AG04449 (cell line): ENCODE results near the gene KCNH1.

ENCODE experiments used
- CTCF ChIA-PET: fragments of 350-600 bp; formaldehyde crosslinking; extraction: SDS; loops from one replicate; lab custom pipeline; 2021; ENCODE audit warnings: antibody characterized with exemption; lab: Yijun Ruan, JAX
- POLR2A ChIA-PET: fragments of 400-600, 350-600 bp; formaldehyde crosslinking; extraction: SDS; loops from one replicate; lab custom pipeline; 2020; ENCODE audit warnings: antibody characterized with exemption, inconsistent platforms; lab: Yijun Ruan, JAX
- DNase-seq: peaks from one replicate; pipeline ENCODE4 v3.0.0-alpha.2; 2010; ENCODE audit warnings: low read depth, low spot score
- H3K4me3 ChIP-seq: 2 replicates; pipeline ENCODE4 v1.5.1; 2011; ENCODE audit warnings: low read depth, mild to moderate bottlenecking, control low read depth, low read length
- TF ChIP-seq, protein P1 (sequence below): IDR thresholded peaks from one replicate; pipeline ENCODE4 v1.5.1; 2011; ENCODE audit warnings: mild to moderate bottlenecking, moderate library complexity, low read length, control low read depth, inconsistent platforms; ENCODE audit not compliant: insufficient read depth; ENCODE audit errors: missing control alignments

KCNH1 gene

GRCh38 chr1:210691039-210691610 lies 442.8 kb downstream of the KCNH1 start:
- ChIA-PET CTCF (no interaction called here), POLR2A (no interaction called here)
- H3K4me3 ChIP-seq = no peak overlapping the region
- no peak for DNase-seq
- TF ChIP-seq, protein P1, sequence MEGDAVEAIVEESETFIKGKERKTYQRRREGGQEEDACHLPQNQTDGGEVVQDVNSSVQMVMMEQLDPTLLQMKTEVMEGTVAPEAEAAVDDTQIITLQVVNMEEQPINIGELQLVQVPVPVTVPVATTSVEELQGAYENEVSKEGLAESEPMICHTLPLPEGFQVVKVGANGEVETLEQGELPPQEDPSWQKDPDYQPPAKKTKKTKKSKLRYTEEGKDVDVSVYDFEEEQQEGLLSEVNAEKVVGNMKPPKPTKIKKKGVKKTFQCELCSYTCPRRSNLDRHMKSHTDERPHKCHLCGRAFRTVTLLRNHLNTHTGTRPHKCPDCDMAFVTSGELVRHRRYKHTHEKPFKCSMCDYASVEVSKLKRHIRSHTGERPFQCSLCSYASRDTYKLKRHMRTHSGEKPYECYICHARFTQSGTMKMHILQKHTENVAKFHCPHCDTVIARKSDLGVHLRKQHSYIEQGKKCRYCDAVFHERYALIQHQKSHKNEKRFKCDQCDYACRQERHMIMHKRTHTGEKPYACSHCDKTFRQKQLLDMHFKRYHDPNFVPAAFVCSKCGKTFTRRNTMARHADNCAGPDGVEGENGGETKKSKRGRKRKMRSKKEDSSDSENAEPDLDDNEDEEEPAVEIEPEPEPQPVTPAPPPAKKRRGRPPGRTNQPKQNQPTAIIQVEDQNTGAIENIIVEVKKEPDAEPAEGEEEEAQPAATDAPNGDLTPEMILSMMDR = no peak

GRCh38 chr1:210690236-210690635 lies 443.7 kb downstream of the KCNH1 start:
- H3K4me3 ChIP-seq = no peak overlapping the region
- TF ChIP-seq, protein P1 = no peak
- ChIA-PET POLR2A (no interaction called here), CTCF (no interaction called here)
- no peak for DNase-seq

DNA sequence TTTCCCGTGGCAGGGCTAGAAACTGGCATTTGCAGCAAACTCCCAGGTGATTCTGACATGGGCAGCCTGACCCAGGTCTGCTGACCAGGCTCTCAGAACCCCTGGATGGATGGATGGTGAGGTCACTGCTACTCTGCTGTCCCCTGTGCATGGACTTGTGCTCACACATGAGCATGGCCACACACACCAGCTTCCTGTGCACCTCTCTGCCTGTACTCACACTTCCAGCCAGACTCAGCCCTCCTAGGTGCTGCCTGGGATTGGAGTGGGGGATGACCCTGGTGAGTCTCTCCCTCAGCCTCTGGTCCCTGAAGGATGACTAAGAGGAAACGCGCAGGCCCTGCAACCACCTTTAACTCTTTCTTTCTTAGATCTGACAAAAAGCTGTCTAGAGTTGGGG lies 444.1 kb downstream of the KCNH1 start:
- TF ChIP-seq, protein P1 = no peak
- ChIA-PET CTCF (interaction anchor here (0.9 kb wide), 1 partner anchor 242 kb away, joined by 4 read pairs; no protein-coding TSS in a partner anchor), POLR2A (no interaction called here)
- DNase-seq = no peak
- no peak overlapping the region for H3K4me3 ChIP-seq

- CTCF ChIA-PET = interaction anchor here (0.8 to 1.5 kb wide), 5 partner anchors 10 to 445 kb away, joined by 3 to 6 read pairs (median 3); partner anchors contain the start of gene KCNH1
- DNase-seq = no peak
- H3K4me3 ChIP-seq = no peak overlapping the region
- POLR2A ChIA-PET = no interaction called here
- TF ChIP-seq, protein P1 = no peak
Observed at GRCh38 chr1:210688512-210689234, 445.3 kb downstream of the KCNH1 start.

GRCh38 chr1:210687582-210688279 lies 446.2 kb downstream of the KCNH1 start:
- ChIA-PET CTCF (interaction anchor here (0.8 to 1.5 kb wide), 4 partner anchors 8 to 446 kb away, joined by 3 to 6 read pairs (median 4); partner anchors contain the start of gene KCNH1), POLR2A (interaction anchor here (0.6 kb wide), 1 partner anchor 67 kb away, joined by 4 read pairs; no protein-coding TSS in a partner anchor)
- no peak overlapping the region for H3K4me3 ChIP-seq
- no peak for DNase-seq
- TF ChIP-seq, protein P1 = no peak
